PC-9 (cell line): ENCODE data around the gene METTL8.

ENCODE experiments used
- CTCF ChIP-seq: fragments of 200-600 bp; sonication (generic); conservative IDR thresholded peaks from 2 replicates; pipeline ENCODE4 v1.6.1; 2017; ENCODE audit warnings: mixed run types, antibody characterized with exemption, mild to moderate bottlenecking, moderate library complexity
- EZH2 ChIP-seq: fragments of 200-600 bp; sonication (generic); IDR thresholded peaks from 2 replicates; pipeline ENCODE4 v1.8.0; 2017; ENCODE audit warnings: antibody characterized with exemption, low read depth

GRCh38 chr2:171334171-171334570, 99.6 kb downstream of the METTL8 start:
- TF ChIP-seq CTCF (no peak), EZH2 (no peak)
